Measurements from ENCODE around the gene C18orf54.
"Not testable (repeated sequence)": the region's sequence is repeated elsewhere in the genome, so short reads cannot be mapped to it uniquely, and the experiment has no call there.

Gene C18orf54

GRCh38 chr18:54357660-54358494 is at the start of gene C18orf54, which contains the start of gene STARD6:
TSS of gene C18orf54 (plus strand) at chr18:54357906. CDS start at chr18:54360573, 2,667 bp downstream.
TSS of gene STARD6 (minus strand) at chr18:54357858. CDS start at chr18:54354573, 3,285 bp downstream.
- DNase-seq (ENCODE audit: insufficient read length, low spot score) (peak; percentile 75), FAIRE-seq (peak; percentile 67)

GRCh38 chr18:54309564-54309963 is 48.1 kb upstream of the C18orf54 start:
- FAIRE-seq; DNase-seq (ENCODE audit: insufficient read length, low spot score): not testable (repeated sequence)

- FAIRE-seq (no peak), DNase-seq (ENCODE audit: insufficient read length, low spot score) (no peak)
Measured at GRCh38 chr18:54316071-54316820, 41.5 kb upstream of the C18orf54 start.

- DNase-seq (ENCODE audit: insufficient read length, low spot score) (no peak), FAIRE-seq (no peak)
Measured at GRCh38 chr18:54323561-54323960, 34.1 kb upstream of the C18orf54 start.

GRCh38 chr18:54323970-54324369 is 33.7 kb upstream of the C18orf54 start:
- DNase-seq (ENCODE audit: insufficient read length, low spot score) (no peak), FAIRE-seq (no peak)

GRCh38 chr18:54327818-54328217 is 29.9 kb upstream of the C18orf54 start:
- FAIRE-seq (no peak), DNase-seq (ENCODE audit: insufficient read length, low spot score) (no peak)

- FAIRE-seq = no peak
- DNase-seq (ENCODE audit: insufficient read length, low spot score) = no peak
Measured at GRCh38 chr18:54329787-54330186, 27.9 kb upstream of the C18orf54 start.

- FAIRE-seq = no peak
- no peak for DNase-seq (ENCODE audit: insufficient read length, low spot score)
Measured at GRCh38 chr18:54330768-54331548, 26.7 kb upstream of the C18orf54 start.

- no peak for FAIRE-seq
- no peak for DNase-seq (ENCODE audit: insufficient read length, low spot score)
Measured at GRCh38 chr18:54335638-54336173, 22.0 kb upstream of the C18orf54 start.

GRCh38 chr18:54338230-54338629 is 19.5 kb upstream of the C18orf54 start:
- FAIRE-seq (no peak), DNase-seq (ENCODE audit: insufficient read length, low spot score) (no peak)

GRCh38 chr18:54351186-54351585 is 6.5 kb upstream of the C18orf54 start:
- no peak for DNase-seq (ENCODE audit: insufficient read length, low spot score)
- no peak for FAIRE-seq

GRCh38 chr18:54357082-54357659 is 535 bp upstream of the C18orf54 start:
- DNase-seq (ENCODE audit: insufficient read length, low spot score) (no peak), FAIRE-seq (no peak)

GRCh38 chr18:54358495-54359040 is 862 bp downstream of the C18orf54 start:
- FAIRE-seq = no peak
- no peak for DNase-seq (ENCODE audit: insufficient read length, low spot score)

GRCh38 chr18:54359233-54359632 is 1.5 kb downstream of the C18orf54 start:
- FAIRE-seq (no peak), DNase-seq (ENCODE audit: insufficient read length, low spot score) (no peak)

GRCh38 chr18:54360406-54360805 is 2.7 kb downstream of the C18orf54 start:
- DNase-seq (ENCODE audit: insufficient read length, low spot score) (no peak), FAIRE-seq (no peak)

GRCh38 chr18:54378057-54378456 is 20.4 kb downstream of the C18orf54 start:
- FAIRE-seq = no peak
- no peak for DNase-seq (ENCODE audit: insufficient read length, low spot score)

- no peak for DNase-seq (ENCODE audit: insufficient read length, low spot score)
- FAIRE-seq = no peak
Measured at GRCh38 chr18:54381640-54382039, 23.9 kb downstream of the C18orf54 start.

GRCh38 chr18:54382076-54382475 is 24.4 kb downstream of the C18orf54 start:
- no peak for DNase-seq (ENCODE audit: insufficient read length, low spot score)
- no peak for FAIRE-seq

GRCh38 chr18:54382733-54383252 is 25.1 kb downstream of the C18orf54 start:
- FAIRE-seq (no peak), DNase-seq (ENCODE audit: insufficient read length, low spot score) (no peak)

- DNase-seq (ENCODE audit: insufficient read length, low spot score) = no peak
- no peak for FAIRE-seq
Measured at GRCh38 chr18:54386043-54386442, 28.3 kb downstream of the C18orf54 start.

Data from HTR-8/SVneo (cell line).